DMS153 (cell line): ENCODE data around the gene GPR3.
A peak's percentile ranks its signal among the peaks of the same experiment; 100 is the strongest.
"Not testable (repeated sequence)": the region's sequence is repeated elsewhere in the genome, so short reads cannot be mapped to it uniquely, and the experiment has no call there.

Experiments used
- DNase-seq: peaks from one replicate; lab custom pipeline; 2025; lab: John Stamatoyannopoulos, UW

Gene GPR3

GRCh38 chr1:27380224-27380623 is 12.2 kb upstream of the GPR3 start:
- DNase-seq = no peak

- DNase-seq = no peak
These were observed 11.4 kb upstream of the GPR3 start for GRCh38 chr1:27380766-27381733.

GRCh38 chr1:27381969-27382762 is 10.3 kb upstream of the GPR3 start:
- DNase-seq = no peak

GRCh38 chr1:27383039-27383605 is 9.3 kb upstream of the GPR3 start, which contains the start of gene CD164L2:
Gene CD164L2 (minus strand): TSS chr1:27383333. CDS start chr1:27383239, 94 bp downstream.
- no peak for DNase-seq

GRCh38 chr1:27383661-27384060 is 8.8 kb upstream of the GPR3 start:
- DNase-seq = no peak

- not testable (repeated sequence) for DNase-seq
These were observed 7.6 kb upstream of the GPR3 start for GRCh38 chr1:27384797-27385196.

- peak; percentile 49 for DNase-seq
These were observed 4.0 kb upstream of the GPR3 start for GRCh38 chr1:27388337-27389005.

GRCh38 chr1:27391511-27392095 is 819 bp upstream of the GPR3 start:
- peak; percentile 62 for DNase-seq

- no peak for DNase-seq
These were observed 585 bp downstream of the GPR3 start for GRCh38 chr1:27392778-27393635.

- DNase-seq = no peak
These were observed 1.3 kb downstream of the GPR3 start for GRCh38 chr1:27393641-27394281.

- no peak for DNase-seq
These were observed 1.8 kb downstream of the GPR3 start for GRCh38 chr1:27394282-27394658.

- no peak for DNase-seq
These were observed 2.5 kb downstream of the GPR3 start for GRCh38 chr1:27394925-27395324.

GRCh38 chr1:27395441-27396195 is 3.2 kb downstream of the GPR3 start:
- peak; percentile 51 for DNase-seq

- no peak for DNase-seq
These were observed 4.7 kb downstream of the GPR3 start for GRCh38 chr1:27397110-27397509.

GRCh38 chr1:27397749-27398148 is 5.3 kb downstream of the GPR3 start:
- no peak for DNase-seq

- DNase-seq = no peak
These were observed 6.2 kb downstream of the GPR3 start for GRCh38 chr1:27398405-27399149.

- no peak for DNase-seq
These were observed 7.0 kb downstream of the GPR3 start for GRCh38 chr1:27399251-27400025.
